Colonic mucosa (tissue), 4 donors: ENCODE results near the gene ALPK1. TPM values are rescaled to one million over a fixed set of nuclear protein-coding genes. Genes with fewer than 3 reads are reported as not detected.

Experiments
- DNase-seq: peaks from one replicate; pipeline ENCODE4 v3.0.0-alpha.2; 2020
- H3K27ac ChIP-seq: fragments of 200-600 bp; one replicate; pipeline ENCODE4 v1.8.0; 2021
- H3K27me3 ChIP-seq: fragments of 200-600 bp; one replicate; pipeline ENCODE4 v1.8.0; 2021
- H3K36me3 ChIP-seq: fragments of 200-600 bp; one replicate; pipeline ENCODE4 v1.8.0; 2021
- H3K4me1 ChIP-seq: fragments of 200-600 bp; one replicate; pipeline ENCODE4 v1.8.0; 2021; ENCODE audit warnings: mild to moderate bottlenecking
- H3K4me3 ChIP-seq: fragments of 200-600 bp; one replicate; pipeline ENCODE4 v1.8.0; 2021
- H3K9ac ChIP-seq, 2 donors: one replicate each; pipeline ENCODE4 v1.7.0; 2013; ENCODE audit warnings: control low read depth in 2 of 2, low read depth in 2 of 2, low read length in 2 of 2
- H3K9me3 ChIP-seq: fragments of 200-600 bp; one replicate; pipeline ENCODE4 v1.8.0; 2021
- intact Hi-C: fragments of 100-400 bp; cut with DNase I; formaldehyde crosslinking; loops from one replicate; pipeline ENCODE4 v1.14.1; 2022
- total RNA-seq, 2 donors: library from RNA; stranded (reverse); fragmentation: NEBNext Ultra II Directional in 1 of 2; extraction: Animal tissue kit (Norgen Biotek cat#: 25700) in 1 of 2; gene quantifications; one replicate each; pipeline ENCODE4 v1.2.1, GENCODE V29; 2021
- TF ChIP-seq, protein P1 (sequence below): fragments of 200-600 bp; IDR thresholded peaks from one replicate; pipeline ENCODE4 v1.8.0; 2022; ENCODE audit warnings: antibody characterized with exemption, mild to moderate bottlenecking
- donor health status: healthy.
- donor health status: DM: no; HTN: no; CAD: no.
- donor health status: DM: no; HTN: no; CAD: no.

The ALPK1 gene
- total RNA-seq, 2 donors from 2014 or later: 22.5 to 22.9 TPM

DNA sequence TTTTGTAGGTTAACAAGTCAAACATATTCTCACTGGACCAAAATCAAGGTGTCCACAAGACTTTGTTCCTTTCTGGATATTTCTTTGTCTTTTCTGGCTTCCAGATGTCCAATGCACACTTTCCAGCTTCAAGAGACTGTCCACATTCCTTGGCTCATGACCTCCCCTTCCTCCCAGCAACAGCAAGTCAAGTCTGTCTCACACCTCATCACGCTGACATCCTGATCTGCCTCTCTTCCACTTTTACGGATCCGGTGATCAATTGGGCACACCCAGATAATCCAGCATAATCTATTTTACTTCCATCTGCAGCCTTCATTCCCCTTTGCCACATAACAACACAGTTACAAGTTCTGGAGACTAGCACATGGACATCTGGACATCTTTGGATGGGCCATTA lies 21.1 kb upstream of the ALPK1 start:
- Histone ChIP-seq H3K4me1 (no peaks in the 10 kb centered on the region), H3K9ac (no peak overlapping the region), H3K36me3 (no peaks in the 10 kb centered on the region), H3K27ac (no peak overlapping the region), H3K9me3 (no peaks in the 10 kb centered on the region), H3K4me3 (no peak overlapping the region), H3K27me3 (no peaks in the 10 kb centered on the region)
- intact Hi-C loops: no loop called here
- TF ChIP-seq, protein P1, sequence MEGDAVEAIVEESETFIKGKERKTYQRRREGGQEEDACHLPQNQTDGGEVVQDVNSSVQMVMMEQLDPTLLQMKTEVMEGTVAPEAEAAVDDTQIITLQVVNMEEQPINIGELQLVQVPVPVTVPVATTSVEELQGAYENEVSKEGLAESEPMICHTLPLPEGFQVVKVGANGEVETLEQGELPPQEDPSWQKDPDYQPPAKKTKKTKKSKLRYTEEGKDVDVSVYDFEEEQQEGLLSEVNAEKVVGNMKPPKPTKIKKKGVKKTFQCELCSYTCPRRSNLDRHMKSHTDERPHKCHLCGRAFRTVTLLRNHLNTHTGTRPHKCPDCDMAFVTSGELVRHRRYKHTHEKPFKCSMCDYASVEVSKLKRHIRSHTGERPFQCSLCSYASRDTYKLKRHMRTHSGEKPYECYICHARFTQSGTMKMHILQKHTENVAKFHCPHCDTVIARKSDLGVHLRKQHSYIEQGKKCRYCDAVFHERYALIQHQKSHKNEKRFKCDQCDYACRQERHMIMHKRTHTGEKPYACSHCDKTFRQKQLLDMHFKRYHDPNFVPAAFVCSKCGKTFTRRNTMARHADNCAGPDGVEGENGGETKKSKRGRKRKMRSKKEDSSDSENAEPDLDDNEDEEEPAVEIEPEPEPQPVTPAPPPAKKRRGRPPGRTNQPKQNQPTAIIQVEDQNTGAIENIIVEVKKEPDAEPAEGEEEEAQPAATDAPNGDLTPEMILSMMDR: no peak
- DNase-seq: no peak

DNA sequence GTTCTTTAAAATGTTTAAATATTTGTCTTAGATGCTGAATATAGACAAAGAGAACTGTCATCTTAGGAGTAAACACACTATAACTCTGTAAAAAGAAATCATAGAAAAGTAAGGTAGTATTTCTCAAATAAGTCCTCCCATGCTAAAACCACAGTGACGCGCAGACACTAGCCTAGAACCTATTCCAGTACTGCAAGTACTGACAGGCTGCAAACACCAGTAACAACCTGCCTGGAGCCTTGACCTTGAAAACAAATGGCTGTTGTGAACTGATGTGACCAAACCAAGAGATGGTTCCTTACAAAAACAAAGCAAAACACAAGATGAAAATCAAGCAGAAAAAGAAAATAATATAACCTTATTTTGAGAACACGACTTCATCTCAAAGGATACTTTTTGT lies 19.9 kb upstream of the ALPK1 start:
- Histone ChIP-seq H3K36me3 (no peaks in the 10 kb centered on the region), H3K27ac (no peak overlapping the region), H3K9ac (no peak overlapping the region), H3K27me3 (no peaks in the 10 kb centered on the region), H3K4me3 (no peak overlapping the region), H3K4me1 (no peaks in the 10 kb centered on the region), H3K9me3 (no peaks in the 10 kb centered on the region)
- intact Hi-C loops: no loop called here
- TF ChIP-seq, protein P1: no peak
- DNase-seq: no peak

DNA sequence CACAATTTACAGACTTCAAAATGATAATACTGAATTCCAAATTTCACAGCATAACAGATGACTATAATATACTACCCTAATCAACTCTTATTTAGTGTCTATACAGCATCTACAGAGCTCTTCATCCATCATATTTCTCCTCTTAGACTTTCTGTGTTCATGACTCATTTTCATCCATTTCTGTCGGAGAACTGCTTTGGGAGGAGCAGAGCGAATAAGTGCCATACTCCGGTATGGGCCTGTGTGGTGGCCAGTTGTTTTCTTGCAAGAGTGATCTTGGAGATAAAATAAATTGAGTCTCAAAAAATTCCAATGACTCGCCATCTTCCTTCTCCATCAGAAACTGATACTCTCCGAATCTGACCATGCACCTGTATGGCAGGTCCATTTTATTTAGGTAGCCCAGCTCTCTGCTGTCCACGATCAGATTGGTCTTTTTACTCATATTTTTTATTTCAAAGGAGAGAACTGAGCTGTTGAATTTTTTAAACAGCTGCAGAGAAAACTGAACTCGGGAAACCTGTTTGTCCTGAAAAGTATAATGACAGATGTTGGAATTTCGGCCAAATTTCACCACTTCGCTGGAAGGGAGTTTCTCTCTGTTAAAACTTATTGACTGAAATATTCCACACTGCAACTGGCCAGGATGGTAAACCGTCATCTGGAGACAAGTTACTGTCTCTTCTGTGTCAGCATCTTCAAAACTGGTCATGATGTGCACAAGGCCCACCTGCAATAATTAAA lies 19.3 kb upstream of the ALPK1 start:
- intact Hi-C loops: no loop called here
- Histone ChIP-seq H3K9ac (no peak overlapping the region), H3K27ac (no peak overlapping the region), H3K4me3 (no peak overlapping the region), H3K4me1 (no peaks in the 10 kb centered on the region), H3K27me3 (no peaks in the 10 kb centered on the region), H3K36me3 (no peaks in the 10 kb centered on the region), H3K9me3 (no peaks in the 10 kb centered on the region)
- TF ChIP-seq, protein P1: no peak
- no peak for DNase-seq

DNA sequence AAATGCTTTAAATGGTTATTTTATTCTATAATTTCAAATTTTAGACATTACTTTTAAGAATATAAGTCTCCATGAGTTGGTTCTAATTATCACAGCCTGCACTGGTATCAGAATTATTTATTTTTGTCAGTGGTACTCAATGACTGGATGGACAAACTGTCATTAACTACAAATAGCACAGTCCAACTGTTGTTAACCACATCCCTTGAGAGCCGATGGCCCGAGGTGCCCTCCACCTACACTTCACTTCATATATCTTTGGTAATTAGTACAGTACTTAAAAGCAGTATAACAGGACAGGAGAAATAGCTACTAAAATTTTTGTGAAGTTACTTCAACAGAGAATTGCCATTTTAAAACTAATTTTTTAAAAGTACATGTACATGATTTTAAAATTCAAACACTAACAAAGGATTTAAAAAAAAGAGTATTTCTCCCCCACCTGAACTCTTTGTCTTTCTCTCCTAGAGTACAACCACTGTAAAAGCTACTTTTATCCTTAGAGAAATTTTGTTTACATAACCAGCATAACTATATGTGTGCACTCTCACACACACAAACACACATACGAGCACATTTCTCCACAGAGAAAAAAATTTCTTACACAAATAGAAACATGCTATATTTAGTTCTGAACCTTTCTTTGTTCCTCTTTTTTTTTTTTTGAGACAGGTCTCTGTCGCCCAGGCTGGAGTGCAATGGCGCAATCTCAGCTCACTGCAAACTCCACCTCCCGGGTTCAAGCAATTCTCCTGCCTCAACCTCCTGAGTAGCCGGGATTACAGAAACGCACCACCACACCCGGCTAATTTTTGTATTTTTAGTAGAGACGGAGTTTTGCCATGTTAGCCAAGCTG lies 17.9 kb upstream of the ALPK1 start:
- no peak for DNase-seq
- no peak overlapping the region for H3K9ac ChIP-seq
- no peaks in the 10 kb centered on the region for H3K36me3 ChIP-seq
- TF ChIP-seq, protein P1: no peak
- no peaks in the 10 kb centered on the region for H3K4me1 ChIP-seq
- H3K4me3 ChIP-seq: no peak overlapping the region
- intact Hi-C loops: no loop called here
- no peaks in the 10 kb centered on the region for H3K27me3 ChIP-seq
- no peak overlapping the region for H3K27ac ChIP-seq
- no peaks in the 10 kb centered on the region for H3K9me3 ChIP-seq

DNA sequence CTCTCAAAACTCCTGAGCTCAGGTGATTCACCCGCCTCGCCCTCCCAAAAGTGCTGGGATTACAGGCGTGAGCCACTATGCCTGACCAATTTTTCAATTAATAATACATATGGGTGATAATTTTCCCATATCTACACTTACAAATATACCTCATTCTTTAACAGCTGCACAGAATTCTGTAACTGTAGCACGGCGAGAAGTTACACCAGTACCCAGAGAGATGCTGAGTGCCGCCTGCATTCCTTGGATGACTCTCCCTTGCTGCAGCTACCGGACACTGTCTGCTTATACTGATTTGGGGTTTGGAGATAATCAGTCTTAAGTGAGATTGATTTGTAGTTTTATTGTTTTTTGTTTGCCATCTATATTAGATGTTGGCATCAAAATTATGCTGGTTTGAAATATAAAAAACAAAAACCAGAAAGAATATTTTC lies 17.3 kb upstream of the ALPK1 start:
- TF ChIP-seq, protein P1: no peak
- DNase-seq: no peak
- intact Hi-C loops: no loop called here
- H3K4me1 ChIP-seq: no peaks in the 10 kb centered on the region
- no peak overlapping the region for H3K9ac ChIP-seq
- H3K27me3 ChIP-seq: no peaks in the 10 kb centered on the region
- H3K27ac ChIP-seq: no peak overlapping the region
- no peak overlapping the region for H3K4me3 ChIP-seq
- H3K36me3 ChIP-seq: no peaks in the 10 kb centered on the region
- no peaks in the 10 kb centered on the region for H3K9me3 ChIP-seq
